Muscle of leg (tissue), 11 donors: Measurements from ENCODE around the gene ADAM12. TPM values are rescaled to one million over a fixed set of nuclear protein-coding genes. Genes with fewer than 3 reads are reported as not detected.
"Not testable (repeated sequence)": the region's sequence is repeated elsewhere in the genome, so short reads cannot be mapped to it uniquely, and the experiment has no call there.

Experiments
- DNase-seq: peaks from one replicate; pipeline ENCODE4 v3.0.0; 2013
- H3K27ac ChIP-seq: one replicate; pipeline ENCODE4 v1.5.1; 2013; ENCODE audit warnings: mild to moderate bottlenecking, low read length, control low read depth
- H3K27me3 ChIP-seq: one replicate; pipeline ENCODE4 v1.6.1; 2013; ENCODE audit warnings: low read length; ENCODE audit not compliant: control insufficient read depth, insufficient read depth
- H3K36me3 ChIP-seq: one replicate; pipeline ENCODE4 v1.6.1; 2013; ENCODE audit warnings: low read length; ENCODE audit not compliant: control insufficient read depth, insufficient read depth
- H3K4me1 ChIP-seq: one replicate; pipeline ENCODE4 v1.6.1; 2013; ENCODE audit warnings: low read length; ENCODE audit not compliant: control insufficient read depth, insufficient read depth
- H3K4me3 ChIP-seq: one replicate; pipeline ENCODE4 v1.5.1; 2013; ENCODE audit warnings: low read length, control low read depth
- H3K9me3 ChIP-seq: replicated peaks from 2 replicates; pipeline ENCODE4 v1.6.1; 2013; ENCODE audit warnings: low read depth, low read length; ENCODE audit not compliant: control insufficient read depth
- WGBS: methylation state at CpG from one replicate; pipeline ENCODE4 v1.1.5; 2013; ENCODE audit warnings: missing lambda C conversion rate; ENCODE audit not compliant: insufficient coverage; 5-methylcytosine and 5-hydroxymethylcytosine counted together
- polyA plus RNA-seq, 8 donors: library from polyadenylated mRNA; unstranded; fragments of 120-200 nt; gene quantifications; one replicate each; pipeline versions ENCODE4 v1.2.1 to v1.2.3, GENCODE V29; 2013; ENCODE audit warnings: inconsistent platforms in 1 of 8, low replicate concordance in 1 of 8; ENCODE audit not compliant: insufficient read length in 8 of 8, insufficient read depth in 1 of 8
- total RNA-seq: library from RNA; stranded (reverse); fragments of 120-200 nt; gene quantifications from one replicate; pipeline ENCODE4 v1.2.4, GENCODE V29; 2013

The ADAM12 gene
- total and polyA plus RNA-seq, 9 donors = 11.7 to 39.6 (median 21.0) TPM

- peaks cover 17% of the 10 kb centered on the region for H3K4me1 ChIP-seq
- H3K36me3 ChIP-seq = no peaks in the 10 kb centered on the region
- no peak overlapping the region for H3K27ac ChIP-seq
- H3K9me3 ChIP-seq = no peaks in the 10 kb centered on the region
- 90% methylated on average over 2 of the region's 8 CpGs for WGBS
- no peak overlapping the region for H3K4me3 ChIP-seq
- DNase-seq = no peak
- peaks cover 4% of the 10 kb centered on the region for H3K27me3 ChIP-seq
These were observed 4.2 kb upstream of the ADAM12 start for GRCh38 chr10:126392469-126392868.

- 92% methylated on average over 3 of the region's 6 CpGs for WGBS
- no peak for DNase-seq
- peaks cover 21% of the 10 kb centered on the region for H3K4me1 ChIP-seq
- H3K27ac ChIP-seq = peak overlapping the region; percentile 2
- H3K36me3 ChIP-seq = no peaks in the 10 kb centered on the region
- H3K27me3 ChIP-seq = peaks cover 6% of the 10 kb centered on the region
- no peaks in the 10 kb centered on the region for H3K9me3 ChIP-seq
- no peak overlapping the region for H3K4me3 ChIP-seq
These were observed 3.8 kb upstream of the ADAM12 start for GRCh38 chr10:126392068-126392467.

- 23% methylated on average over 5 of the region's 9 CpGs for WGBS
- H3K9me3 ChIP-seq = no peaks in the 10 kb centered on the region
- peak overlapping the region; percentile 36 for H3K27ac ChIP-seq
These were observed 3.1 kb upstream of the ADAM12 start for GRCh38 chr10:126391192-126391885.

GRCh38 chr10:126390324-126390723 is 2.0 kb upstream of the ADAM12 start:
- no CpG with 5 or more reads among the region's 4 CpGs for WGBS
- no peaks in the 10 kb centered on the region for H3K9me3 ChIP-seq
- DNase-seq = no peak
- H3K4me3 ChIP-seq = no peak overlapping the region
- peaks cover 8% of the 10 kb centered on the region for H3K27me3 ChIP-seq
- peak overlapping the region; percentile 30 for H3K27ac ChIP-seq
- H3K36me3 ChIP-seq = no peaks in the 10 kb centered on the region
- H3K4me1 ChIP-seq = peaks cover 23% of the 10 kb centered on the region

More at GRCh38 chr10:126391192-126391885, 3.1 kb upstream of the ADAM12 start:
- Histone ChIP-seq H3K4me1 (peaks cover 22% of the 10 kb centered on the region), H3K4me3 (no peak overlapping the region), H3K27me3 (peaks cover 8% of the 10 kb centered on the region), H3K36me3 (no peaks in the 10 kb centered on the region)
- peak; percentile 82 for DNase-seq

GRCh38 chr10:126387041-126387921 is 996 bp downstream of the ADAM12 start:
- Histone ChIP-seq H3K4me1 (peaks cover 22% of the 10 kb centered on the region), H3K9me3 (peaks cover 8% of the 10 kb centered on the region), H3K27me3 (peaks cover 8% of the 10 kb centered on the region), H3K36me3 (no peaks in the 10 kb centered on the region), H3K27ac (peak overlapping the region; percentile 23), H3K4me3 (peak overlapping the region; percentile 64)
- under 1% methylated on average over 47 of the region's 50 CpGs for WGBS
- peak; percentile 90 for DNase-seq

GRCh38 chr10:126384269-126384873 is 3.9 kb downstream of the ADAM12 start:
- no peak for DNase-seq
- 86% methylated on average over 2 of the region's 5 CpGs for WGBS
- Histone ChIP-seq H3K4me3 (no peak overlapping the region), H3K27me3 (peaks cover 8% of the 10 kb centered on the region), H3K27ac (no peak overlapping the region), H3K4me1 (peaks cover 23% of the 10 kb centered on the region), H3K36me3 (no peaks in the 10 kb centered on the region), H3K9me3 (peaks cover 8% of the 10 kb centered on the region)

- no peaks in the 10 kb centered on the region for H3K27me3 ChIP-seq
- DNase-seq = peak; percentile 86
- peaks cover 8% of the 10 kb centered on the region for H3K9me3 ChIP-seq
- no peaks in the 10 kb centered on the region for H3K36me3 ChIP-seq
- peak overlapping the region; percentile 37 for H3K27ac ChIP-seq
- no peak overlapping the region for H3K4me3 ChIP-seq
- H3K4me1 ChIP-seq = peaks cover 9% of the 10 kb centered on the region
- WGBS = no CpG with 5 or more reads among the region's 7 CpGs
These were observed 7.8 kb downstream of the ADAM12 start for GRCh38 chr10:126380352-126381076.

GRCh38 chr10:126379166-126379565 is 9.1 kb downstream of the ADAM12 start:
- DNase-seq, H3K36me3 ChIP-seq, H3K27me3 ChIP-seq, H3K27ac ChIP-seq, H3K9me3 ChIP-seq, H3K4me1 ChIP-seq, H3K4me3 ChIP-seq: not testable (repeated sequence)
- no CpG with 5 or more reads among the region's 3 CpGs for WGBS

GRCh38 chr10:126376956-126377355 is 11.3 kb downstream of the ADAM12 start:
- Histone ChIP-seq H3K9me3 (no peaks in the 10 kb centered on the region), H3K4me1 (peaks cover 26% of the 10 kb centered on the region), H3K27ac (no peak overlapping the region), H3K36me3 (no peaks in the 10 kb centered on the region), H3K27me3 (no peaks in the 10 kb centered on the region), H3K4me3 (no peak overlapping the region)
- DNase-seq = no peak
- no CpG with 5 or more reads among the region's 2 CpGs for WGBS
